Stimulated activated CD8-positive, alpha-beta memory T cell treated with anti-CD3 and anti-CD28 coated beads, Interleukin-7, amount 100 ng/mL, for 4 hours (primary cell): ENCODE measurements around the gene SDK2.
"Not testable (repeated sequence)": the region's sequence is repeated elsewhere in the genome, so short reads cannot be mapped to it uniquely, and the experiment has no call there.

ENCODE experiments used
- DNase-seq, 2 donors: peaks; one replicate each; pipeline ENCODE4 v3.0.0-alpha.2; 2020; ENCODE audit warnings: low read depth in 2 of 2

SDK2 gene

DNA sequence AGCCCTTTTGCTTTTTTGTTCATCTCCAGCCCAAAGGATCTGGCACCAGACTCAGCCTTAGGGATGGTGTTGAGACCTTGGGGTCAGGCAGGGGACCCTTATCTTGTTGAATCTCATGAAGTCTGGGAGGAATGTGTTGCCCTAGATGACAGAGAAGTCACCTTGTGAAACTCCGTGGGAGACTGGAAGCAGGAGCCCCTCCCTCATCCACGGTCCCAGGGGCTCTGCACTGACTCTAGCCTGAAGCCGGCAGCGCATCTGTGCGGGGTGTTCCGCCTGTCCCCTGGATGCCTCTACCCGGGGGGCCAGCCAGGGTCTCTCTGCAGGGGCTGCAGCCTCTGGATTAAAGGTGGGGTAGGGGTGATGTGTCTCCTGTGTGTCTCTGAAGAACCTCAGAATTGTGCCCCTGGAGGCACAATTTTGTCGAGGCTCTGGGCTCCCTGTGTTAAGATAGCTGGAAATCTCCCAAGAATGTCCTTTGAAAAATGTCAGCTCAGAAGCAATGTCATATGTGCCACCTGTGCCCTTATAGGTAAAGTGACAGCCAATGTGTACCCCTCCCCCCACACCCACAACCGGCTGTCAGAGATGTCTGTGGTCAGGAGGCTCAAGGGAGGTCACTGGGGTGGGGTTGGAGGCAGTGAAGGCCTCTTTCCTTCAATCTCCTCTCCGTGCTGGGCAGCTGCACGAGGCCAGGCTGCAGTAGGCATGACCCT, 300.3 kb downstream of the SDK2 start:
- no peak for DNase-seq

DNA sequence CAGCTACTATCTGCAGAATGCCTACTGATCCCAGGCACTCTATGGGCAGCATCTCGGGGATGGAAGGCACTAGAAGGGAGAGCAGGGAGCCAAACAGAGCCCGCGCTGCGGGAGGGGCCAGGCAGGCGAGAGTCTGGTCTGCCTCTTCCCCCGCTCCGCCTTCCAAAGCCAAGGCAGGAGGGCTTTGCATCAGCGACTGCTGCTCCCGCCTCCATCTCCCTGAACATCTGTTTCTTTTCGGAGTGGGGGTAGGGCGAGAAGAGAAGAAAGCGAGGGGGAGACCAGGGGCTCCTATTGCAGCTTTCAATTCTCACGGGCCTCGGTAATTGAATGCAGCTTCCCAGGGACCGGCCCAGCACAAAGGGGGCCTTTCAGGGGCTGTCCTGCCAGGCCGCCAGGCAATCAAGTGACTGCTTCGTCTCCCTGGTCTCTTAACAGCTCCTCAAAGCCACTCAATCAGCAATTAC, 301.0 kb downstream of the SDK2 start:
- DNase-seq: no peak

DNA sequence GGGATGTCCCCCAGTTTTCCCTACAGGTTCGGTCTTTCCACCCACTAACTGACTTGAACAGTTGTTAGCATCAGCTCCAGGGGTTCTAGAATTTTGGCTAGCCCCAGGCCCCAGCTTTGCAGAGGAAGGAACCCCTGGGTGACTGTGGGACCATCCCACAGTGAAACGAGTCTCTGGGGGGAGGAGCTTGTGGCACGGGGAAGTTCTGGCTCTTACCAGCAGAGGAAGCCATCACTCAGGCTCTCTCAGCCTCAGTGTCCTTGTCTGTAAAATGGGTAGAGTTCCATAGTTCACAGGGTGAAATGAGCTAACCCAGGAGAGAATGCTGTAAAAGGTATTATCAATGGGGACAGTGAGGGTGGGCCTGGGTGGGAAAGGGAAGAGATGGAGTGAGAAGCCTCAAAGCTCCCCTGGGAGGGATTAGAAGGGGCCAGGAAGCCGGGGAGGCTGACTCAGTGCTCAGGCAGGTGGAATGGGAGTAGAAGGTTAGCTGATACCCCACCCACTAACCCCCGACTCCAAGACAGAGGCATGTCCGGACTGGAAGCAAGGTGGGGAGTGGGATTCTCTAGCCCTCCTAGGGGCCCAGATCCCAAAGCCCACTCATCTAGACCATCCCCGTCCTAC, 301.6 kb downstream of the SDK2 start:
- DNase-seq: no peak

DNA sequence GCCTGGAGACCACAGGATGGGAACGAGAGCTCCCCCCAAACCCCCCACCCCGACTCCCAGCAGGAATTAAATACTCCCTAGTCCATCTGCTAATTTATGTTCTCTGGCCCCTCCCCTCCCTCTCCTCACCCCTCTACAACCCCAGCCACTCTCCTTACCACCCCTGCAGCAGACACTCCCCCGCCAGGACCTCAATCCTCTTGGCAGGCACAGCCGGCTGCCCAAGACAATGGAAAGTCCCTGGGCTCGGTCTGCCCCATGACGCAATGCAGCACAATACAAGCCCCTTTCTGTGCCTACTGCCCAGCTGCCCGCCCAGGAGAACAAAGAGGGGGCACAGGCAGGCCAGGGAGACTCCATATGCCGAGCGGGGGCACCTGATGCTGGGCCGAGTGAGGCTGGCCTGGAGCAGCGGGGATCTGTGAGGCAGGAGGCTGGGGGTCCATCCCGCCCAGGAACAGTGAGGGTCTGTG, 302.2 kb downstream of the SDK2 start:
- no peak for DNase-seq

DNA sequence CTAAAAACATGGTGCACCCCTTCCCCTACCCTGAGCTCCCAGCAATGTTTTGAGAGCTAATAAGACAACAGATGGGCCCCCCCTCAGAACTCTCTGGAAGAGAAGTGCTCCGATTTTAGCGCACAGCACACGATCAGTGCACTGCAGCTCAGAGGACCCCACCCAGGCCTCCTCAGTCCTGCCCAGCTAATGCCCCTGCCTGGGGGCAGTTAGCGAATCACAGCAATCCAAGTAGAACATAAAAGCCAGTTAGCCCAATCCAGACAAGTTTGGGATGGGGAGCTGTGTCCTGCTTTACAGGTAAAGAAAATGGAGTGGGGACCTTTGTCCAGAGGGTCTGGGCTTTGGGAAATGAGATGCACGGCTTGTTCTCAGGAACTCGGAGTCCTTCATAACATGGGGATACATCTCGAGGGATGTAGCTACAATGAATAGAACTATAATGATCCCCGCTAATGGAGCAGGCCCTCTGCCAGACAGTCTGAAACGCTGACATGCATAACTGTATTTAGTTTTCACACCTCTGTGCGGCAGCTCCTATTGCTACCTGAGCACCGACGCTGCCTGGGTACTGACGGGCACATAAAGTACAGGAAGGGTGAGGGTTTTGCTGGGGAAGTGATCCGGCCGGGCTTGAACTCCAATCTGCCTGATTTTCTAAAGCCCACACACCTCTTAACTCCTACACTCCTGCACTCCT, 302.7 kb downstream of the SDK2 start:
- no peak for DNase-seq

DNA sequence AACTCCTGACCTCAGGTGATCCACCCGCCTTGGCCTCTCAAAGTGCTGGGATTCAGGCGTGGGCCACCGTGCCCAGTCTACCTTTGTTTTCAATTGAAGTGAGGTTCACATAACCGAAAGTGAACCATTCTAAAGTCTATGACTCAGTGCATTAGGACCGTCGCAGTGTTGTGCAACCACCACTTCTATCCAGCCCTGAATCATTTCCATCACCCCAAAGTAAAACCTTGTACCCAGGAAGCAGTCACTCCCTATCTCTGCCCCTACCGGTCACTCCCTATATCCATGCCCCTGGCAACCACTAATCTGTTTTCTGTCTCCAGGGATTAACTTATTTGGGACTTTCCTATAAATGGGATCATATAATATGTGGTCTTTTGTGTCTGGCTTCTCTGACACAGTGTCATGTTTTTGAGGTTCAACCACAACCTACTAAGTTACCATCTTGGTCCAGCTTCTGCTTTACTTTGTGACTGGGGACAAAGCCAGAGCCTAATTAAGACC, 304.1 kb downstream of the SDK2 start:
- DNase-seq: no peak

DNA sequence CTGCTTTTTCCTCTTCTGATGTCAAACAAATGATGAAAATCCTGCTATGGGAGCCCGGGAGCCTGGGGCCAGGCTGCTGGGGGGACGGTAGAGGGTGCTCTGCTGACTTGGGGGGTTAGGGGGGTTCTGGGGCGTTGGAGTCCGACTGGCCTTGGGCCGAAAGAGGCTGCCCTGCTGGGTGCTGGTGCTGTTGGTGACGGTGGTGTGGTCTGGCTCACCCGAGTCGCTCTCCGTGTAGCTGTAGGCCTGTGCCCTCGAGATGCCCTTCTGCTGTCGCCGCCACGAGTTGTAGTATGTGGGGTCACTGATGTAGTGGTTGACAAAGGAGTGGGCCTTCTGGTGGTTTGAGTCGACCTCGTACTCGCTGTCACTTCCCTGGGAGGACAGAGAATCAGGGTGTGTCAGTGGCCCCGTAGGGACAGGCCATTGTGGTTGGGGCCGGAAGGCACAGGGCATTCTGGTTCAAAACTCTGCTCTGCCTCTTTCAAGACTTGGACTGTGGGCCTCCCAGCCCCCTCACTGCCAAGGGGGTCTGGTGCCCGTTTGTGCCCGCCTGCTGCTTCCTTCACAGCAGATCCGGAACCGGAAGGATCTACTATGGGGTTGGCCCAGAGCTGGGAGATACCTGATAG, 305.6 kb downstream of the SDK2 start:
- DNase-seq: no peak

DNA sequence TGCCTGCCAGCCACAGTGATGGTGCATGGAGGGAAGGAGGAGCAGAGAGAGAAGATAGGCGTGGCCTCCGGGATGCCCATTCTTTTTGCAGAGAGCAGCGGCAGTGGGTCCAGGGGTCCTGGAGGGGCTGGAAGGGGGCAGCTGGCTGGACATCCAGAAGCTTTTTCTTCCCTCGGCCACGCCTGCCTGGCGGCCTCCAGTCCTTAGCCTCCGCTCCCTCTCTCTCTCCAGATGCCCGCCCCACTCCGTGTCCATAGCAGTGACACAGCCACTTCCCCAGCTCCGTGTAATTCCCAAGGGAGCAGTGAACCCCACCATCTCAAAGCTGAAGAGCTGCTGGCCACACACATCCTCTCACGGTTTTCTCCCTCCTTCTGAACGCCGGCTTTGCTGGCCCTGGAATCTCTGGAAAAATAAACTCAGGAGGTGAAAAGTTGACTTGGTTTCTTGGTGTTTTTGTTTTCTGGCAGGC, 306.2 kb downstream of the SDK2 start:
- DNase-seq: no peak

DNA sequence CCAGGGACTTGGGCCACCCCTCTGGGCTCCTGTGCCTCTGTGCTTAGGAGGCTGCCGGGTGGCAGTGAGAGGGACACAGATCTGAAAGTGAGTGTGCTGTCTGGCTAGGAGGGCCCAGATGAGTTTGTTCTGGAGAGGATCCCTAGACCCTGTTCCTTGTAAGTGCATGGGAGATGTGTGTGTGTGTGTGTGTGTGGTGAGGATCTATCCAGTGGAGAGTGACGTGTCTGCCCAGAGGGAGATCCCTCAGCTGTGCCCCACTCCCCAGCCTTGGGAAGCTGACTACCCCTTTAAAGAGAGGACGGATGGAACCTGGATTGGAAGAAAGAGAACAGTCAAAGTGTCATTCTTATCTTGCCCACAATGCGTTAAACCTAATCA, 306.9 kb downstream of the SDK2 start:
- DNase-seq: no peak

DNA sequence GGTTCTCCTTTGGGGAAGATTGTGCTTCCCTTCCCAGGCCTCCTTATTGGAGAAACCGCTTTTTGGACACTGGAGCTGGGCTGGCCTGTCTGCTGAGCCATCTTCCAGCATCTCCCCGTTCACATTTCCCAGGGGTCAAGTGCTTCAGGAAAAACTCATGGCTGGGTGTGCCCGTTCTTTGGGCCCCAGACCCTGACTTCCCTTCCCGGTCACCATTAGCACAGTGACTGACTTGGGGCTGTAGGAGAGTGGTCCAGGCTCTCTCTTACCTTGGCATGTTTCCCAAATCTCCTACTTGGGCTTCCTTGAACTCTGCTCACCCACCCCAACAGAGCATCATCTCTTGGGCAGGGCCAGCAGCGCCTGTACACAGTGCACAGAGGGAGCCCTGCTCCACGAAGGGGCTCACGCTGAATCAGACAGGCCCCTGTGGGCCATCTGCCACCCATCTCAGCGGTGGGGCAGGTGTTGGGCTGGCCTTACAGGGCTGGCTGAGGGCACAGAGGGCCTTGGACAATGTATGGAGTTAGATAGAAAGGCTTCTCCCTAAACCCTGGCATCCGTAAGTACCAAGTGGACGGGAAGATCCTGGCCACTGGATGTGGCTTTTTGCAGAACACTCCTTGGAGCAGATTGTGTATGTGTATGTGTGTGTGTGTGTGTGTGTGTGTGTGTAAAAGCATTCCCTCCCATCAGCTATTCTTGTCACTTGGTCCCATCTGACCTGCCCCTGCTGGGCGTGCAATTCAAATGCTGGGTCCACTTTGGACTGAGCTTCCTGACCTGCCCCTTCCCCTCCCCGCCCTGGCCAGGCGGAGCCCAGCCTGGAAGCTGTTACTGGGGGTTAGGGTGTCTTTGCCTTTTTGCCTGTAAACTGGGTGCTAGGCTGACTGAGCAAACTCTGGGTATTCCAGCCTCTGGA, 307.6 kb downstream of the SDK2 start:
- no peak for DNase-seq

DNA sequence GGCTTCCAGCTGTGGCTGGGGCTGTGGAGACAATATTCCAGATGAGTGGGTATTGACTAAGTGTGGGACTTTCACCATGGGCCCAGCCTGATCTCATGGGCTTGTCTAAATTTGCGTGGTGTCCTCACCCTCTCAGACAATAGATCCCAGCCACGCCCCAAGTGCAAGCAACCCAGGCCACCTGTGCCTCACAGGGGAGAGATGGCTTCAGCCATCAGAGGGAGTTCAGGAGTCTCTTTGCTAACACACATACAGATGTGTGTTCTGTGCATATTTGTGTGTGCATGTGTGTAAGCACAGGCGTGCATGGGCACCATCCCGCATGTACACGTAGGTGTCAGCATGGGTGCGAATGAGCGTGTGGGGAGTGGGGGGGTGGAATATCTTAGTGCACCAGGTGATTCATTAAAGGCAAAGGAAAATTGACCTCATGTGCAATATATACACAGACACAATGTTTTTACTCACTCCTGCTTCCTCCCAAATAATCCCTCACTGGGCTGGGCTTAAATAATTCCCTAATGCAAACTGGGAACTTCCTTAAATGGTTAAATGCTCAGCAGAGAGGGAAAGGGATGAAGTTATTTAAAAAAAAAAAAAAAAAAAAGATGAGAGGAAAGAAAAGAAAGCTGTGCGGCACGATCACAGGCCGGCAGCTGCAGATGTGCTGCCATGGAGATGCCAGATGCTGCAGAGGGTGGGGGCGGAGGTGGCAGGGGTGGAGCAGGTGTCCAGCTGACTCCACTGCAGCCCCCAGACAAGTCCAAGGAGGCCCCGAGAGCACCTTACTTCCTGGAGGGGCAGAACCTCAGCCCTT, 308.4 kb downstream of the SDK2 start:
- DNase-seq: no peak

DNA sequence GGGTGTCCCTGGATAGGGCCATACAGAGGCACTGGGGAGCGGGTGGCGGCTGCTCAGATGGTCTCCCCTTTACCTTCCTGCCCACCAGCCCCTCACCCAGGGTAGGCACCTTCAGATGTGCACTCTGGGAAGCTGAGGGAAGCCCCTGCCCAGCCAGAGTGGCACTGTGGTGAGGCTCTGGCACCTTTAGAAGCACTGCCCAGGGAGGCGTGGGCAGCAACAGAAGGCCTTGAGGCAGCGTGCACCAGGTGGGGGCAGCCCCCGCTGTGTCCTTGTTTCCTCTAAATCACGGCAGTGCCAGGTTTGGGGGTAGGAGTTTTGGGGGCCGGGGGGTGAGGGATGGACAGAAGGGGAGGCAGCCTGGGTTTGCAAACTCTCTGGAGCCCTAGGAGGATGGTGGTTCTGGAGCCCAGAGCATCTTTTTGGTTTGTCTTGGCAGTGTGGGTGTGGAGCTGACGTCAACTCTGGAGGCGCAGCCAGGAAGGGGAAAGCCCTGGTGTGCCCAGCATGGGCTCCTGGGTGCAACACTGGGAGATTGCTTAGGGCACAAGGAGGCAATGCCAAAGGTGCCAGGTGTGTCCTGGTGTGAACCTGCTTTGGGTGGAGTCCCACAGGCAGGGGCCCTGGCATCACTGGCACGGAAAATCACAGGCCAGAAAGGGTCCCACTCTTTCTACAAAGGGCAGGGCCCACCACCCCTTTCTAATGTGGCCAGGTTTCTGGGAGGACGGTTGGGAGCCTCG, 309.3 kb downstream of the SDK2 start:
- no peak for DNase-seq

DNA sequence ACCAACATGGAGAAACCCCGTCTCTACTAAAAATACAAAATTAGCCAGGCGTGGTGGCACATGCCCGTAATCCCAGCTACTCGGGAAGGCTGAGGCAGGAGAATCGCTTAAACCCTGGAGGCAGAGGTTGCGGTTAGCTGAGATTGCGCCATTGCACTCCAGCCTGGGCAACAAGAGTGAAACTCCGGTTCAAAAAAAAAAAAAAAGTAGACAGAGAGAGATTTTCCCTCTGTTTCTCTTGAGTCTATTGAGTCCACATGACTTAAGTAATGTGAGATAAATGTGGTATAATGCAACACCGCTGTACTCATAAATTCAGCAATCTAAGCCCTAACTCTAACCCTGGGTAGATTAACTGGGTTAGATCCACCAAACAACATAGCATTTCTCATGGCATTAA, 310.8 kb downstream of the SDK2 start:
- DNase-seq: not testable (repeated sequence)

DNA sequence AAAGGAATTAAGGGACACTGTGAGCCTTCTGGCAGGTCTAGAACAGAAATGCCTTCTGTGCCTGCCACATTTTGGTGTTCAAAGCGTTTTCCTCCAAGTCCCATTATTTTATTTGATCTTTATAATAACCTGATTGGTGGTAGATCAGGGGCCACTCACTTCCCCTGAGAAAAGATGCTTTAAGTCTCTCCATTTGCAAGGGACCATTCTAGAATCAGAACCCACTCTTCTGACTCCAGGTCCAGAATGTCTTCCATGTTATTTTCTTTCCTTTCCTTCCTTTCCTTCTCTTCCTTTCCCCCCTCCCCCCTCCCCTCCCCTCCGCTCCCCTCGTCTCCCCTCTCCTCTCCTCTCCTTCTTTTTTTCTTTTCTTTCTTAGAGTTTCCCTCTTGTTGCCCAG, 313.2 kb downstream of the SDK2 start:
- DNase-seq: no peak

DNA sequence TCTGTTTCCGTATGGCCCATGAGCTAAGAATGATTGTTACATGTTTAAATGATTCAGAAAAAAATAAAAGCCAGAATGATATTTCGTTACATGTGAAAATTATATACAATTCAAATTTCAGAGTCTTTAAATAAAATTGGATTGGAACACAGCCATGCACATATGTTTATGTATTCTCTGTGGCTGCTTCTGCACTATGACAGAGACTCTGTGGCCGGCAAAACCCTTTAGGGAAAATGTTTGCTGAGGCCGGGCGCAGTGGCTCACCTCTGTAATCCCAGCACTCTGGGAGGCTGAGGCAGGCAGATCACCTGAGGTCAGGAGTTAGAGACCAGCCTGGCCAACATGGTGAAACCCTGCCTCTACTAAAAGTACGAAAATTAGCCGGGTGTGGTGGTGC, 316.6 kb downstream of the SDK2 start:
- DNase-seq: no peak

DNA sequence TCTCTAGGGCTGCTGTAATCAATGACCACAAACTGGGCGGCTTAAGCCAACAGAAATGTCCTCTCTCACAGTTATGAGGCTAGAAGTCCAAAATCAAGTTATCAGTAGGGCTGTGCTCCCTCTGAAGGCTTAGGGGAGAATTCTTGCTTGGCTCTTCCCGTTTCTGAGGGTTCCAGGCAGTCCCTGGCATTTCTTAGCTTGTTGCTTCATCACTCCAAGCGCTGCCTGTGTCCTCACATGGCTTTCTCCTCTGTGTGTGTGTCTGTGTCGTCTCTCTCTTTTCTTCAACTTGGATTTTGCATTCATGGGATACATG, 318.8 kb downstream of the SDK2 start:
- DNase-seq: no peak

DNA sequence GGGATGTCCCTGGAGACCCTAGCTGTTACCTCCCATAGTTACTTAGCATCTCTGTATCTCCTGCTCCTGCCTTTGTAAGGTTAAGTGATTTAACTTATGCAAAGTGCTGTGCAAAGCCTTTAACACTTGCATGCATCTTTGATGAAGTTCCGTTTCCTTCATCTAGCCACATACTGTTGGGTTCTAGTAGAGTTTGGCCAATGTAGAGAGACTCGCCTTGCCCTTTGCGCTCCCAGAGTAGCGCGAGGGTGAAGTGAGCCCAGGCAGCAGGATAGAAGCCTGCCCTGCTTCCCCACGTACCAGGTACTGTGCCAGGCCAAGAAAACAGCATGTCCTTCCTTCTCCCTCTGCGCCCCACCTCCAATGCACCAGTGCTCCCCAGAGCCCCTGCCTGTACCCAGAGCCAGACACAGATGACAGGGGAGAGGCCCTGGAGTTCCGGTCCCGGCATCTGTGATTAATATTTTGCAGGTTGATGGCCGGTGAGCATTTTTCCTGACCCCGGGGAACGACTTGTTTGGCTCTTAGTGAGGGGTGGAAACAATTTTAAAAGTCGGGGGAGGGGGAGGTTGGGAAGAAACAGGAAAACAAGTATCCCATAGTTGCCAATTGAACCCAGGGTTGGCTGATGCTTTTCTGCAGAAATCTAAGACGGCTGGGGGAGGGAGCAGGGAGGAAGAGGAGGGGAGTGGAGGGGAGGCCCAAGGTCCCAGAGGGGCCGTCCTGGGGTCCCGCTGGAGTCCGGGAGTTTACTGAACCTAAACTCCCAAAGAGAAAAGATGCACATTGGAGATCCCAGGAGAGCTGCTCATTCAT, 319.3 kb downstream of the SDK2 start:
- no peak for DNase-seq

DNA sequence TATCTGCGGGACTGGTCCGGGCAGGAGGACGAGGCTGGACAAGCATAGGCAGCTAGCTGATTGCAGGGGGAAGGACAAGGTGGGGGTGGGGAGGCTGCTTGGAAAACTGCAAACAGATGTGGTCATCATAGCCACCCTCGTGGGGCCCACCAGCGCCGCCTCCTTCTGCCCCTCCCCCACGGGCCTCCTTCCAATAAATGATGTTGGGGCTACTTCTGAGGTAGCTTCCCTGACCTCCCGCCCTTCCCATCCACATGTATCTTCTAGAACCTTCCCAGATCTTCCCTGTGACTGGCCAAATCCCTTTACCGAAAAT, 320.1 kb downstream of the SDK2 start:
- no peak for DNase-seq
